Progenitor cell of endocrine pancreas (in vitro differentiated cells): ENCODE results near the gene RBM4B. TPM values are rescaled to one million over a fixed set of nuclear protein-coding genes. Genes with fewer than 3 reads are reported as not detected.

Source experiments
- DNase-seq: peaks from one replicate; pipeline ENCODE4 v3.0.0; 2021; ENCODE audit warnings: low spot score; ENCODE audit not compliant: unreplicated experiment
- H3K27ac Mint-ChIP-seq: 2 replicates; pipeline ENCODE4 v1.8.0; 2021; ENCODE audit warnings: mild to moderate bottlenecking, moderate library complexity, mixed read lengths
- H3K27me3 Mint-ChIP-seq: 2 replicates; pipeline ENCODE4 v1.8.0; 2021; ENCODE audit warnings: mixed read lengths
- H3K36me3 Mint-ChIP-seq: 2 replicates; pipeline ENCODE4 v1.8.0; 2022; ENCODE audit warnings: mixed read lengths; ENCODE audit not compliant: insufficient read depth
- H3K4me1 Mint-ChIP-seq: 2 replicates; pipeline ENCODE4 v1.8.0; 2021; ENCODE audit warnings: low read depth, mixed read lengths
- H3K4me3 Mint-ChIP-seq: 2 replicates; pipeline ENCODE4 v1.8.0; 2021; ENCODE audit warnings: low read depth, mild to moderate bottlenecking, moderate library complexity, mixed read lengths
- H3K9me3 Mint-ChIP-seq: 2 replicates; pipeline ENCODE4 v1.8.0; 2021; ENCODE audit warnings: low read depth, mixed read lengths
- CTCF ChIP-seq: fragments of 200-600 bp; sonication (generic); IDR thresholded peaks from one replicate; pipeline ENCODE4 v1.5.0; 2021; ENCODE audit warnings: antibody characterized with exemption, mild to moderate bottlenecking; ENCODE audit not compliant: unreplicated experiment
- total RNA-seq: library from RNA; stranded (reverse); gene quantifications from 2 replicates; pipeline ENCODE4 v1.2.1, GENCODE V29; 2021

RBM4B gene
- total RNA-seq, 1 donor from 2014 or later: 71.0 TPM

- Mint-ChIP-seq H3K36me3 (peaks cover 26% of the 10 kb centered on the region), H3K4me1 (no peaks in the 10 kb centered on the region), H3K9me3 (no peaks in the 10 kb centered on the region), H3K27me3 (no peaks in the 10 kb centered on the region), H3K4me3 (no peak overlapping the region), H3K27ac (no peak overlapping the region)
- no peak for DNase-seq
- no peak for TF ChIP-seq CTCF
Observed at GRCh38 chr11:66700337-66700736, 22.6 kb upstream of the RBM4B start.

GRCh38 chr11:66698491-66698890 lies 20.8 kb upstream of the RBM4B start:
- no peak for DNase-seq
- no peak for TF ChIP-seq CTCF
- H3K36me3 Mint-ChIP-seq: peaks cover 30% of the 10 kb centered on the region
- H3K27me3 Mint-ChIP-seq: no peaks in the 10 kb centered on the region
- H3K9me3 Mint-ChIP-seq: no peaks in the 10 kb centered on the region
- H3K4me3 Mint-ChIP-seq: no peak overlapping the region
- H3K4me1 Mint-ChIP-seq: no peaks in the 10 kb centered on the region
- no peak overlapping the region for H3K27ac Mint-ChIP-seq

- no peaks in the 10 kb centered on the region for H3K9me3 Mint-ChIP-seq
- H3K4me1 Mint-ChIP-seq: no peaks in the 10 kb centered on the region
- no peak overlapping the region for H3K27ac Mint-ChIP-seq
- no peak for TF ChIP-seq CTCF
- DNase-seq: no peak
- H3K36me3 Mint-ChIP-seq: peaks cover 31% of the 10 kb centered on the region
- no peak overlapping the region for H3K4me3 Mint-ChIP-seq
- no peaks in the 10 kb centered on the region for H3K27me3 Mint-ChIP-seq
Observed at GRCh38 chr11:66697988-66698387, 20.3 kb upstream of the RBM4B start.

GRCh38 chr11:66696146-66696545 lies 18.5 kb upstream of the RBM4B start:
- peaks cover 24% of the 10 kb centered on the region for H3K36me3 Mint-ChIP-seq
- H3K4me1 Mint-ChIP-seq: no peaks in the 10 kb centered on the region
- H3K27me3 Mint-ChIP-seq: no peaks in the 10 kb centered on the region
- no peak for TF ChIP-seq CTCF
- DNase-seq: no peak
- H3K4me3 Mint-ChIP-seq: no peak overlapping the region
- H3K9me3 Mint-ChIP-seq: no peaks in the 10 kb centered on the region
- H3K27ac Mint-ChIP-seq: no peak overlapping the region

- H3K4me1 Mint-ChIP-seq: no peaks in the 10 kb centered on the region
- no peaks in the 10 kb centered on the region for H3K9me3 Mint-ChIP-seq
- H3K27ac Mint-ChIP-seq: no peak overlapping the region
- DNase-seq: peak; percentile 88
- H3K27me3 Mint-ChIP-seq: no peaks in the 10 kb centered on the region
- TF ChIP-seq CTCF: peak; percentile 95
- peaks cover 20% of the 10 kb centered on the region for H3K36me3 Mint-ChIP-seq
- no peak overlapping the region for H3K4me3 Mint-ChIP-seq
Observed at GRCh38 chr11:66694732-66695207, 17.1 kb upstream of the RBM4B start.
